Skin epidermis (tissue), 12 donors: Measurements from ENCODE around the gene ERICH3.
A peak's percentile ranks its signal among the peaks of the same experiment; 100 is the strongest.
"Not testable (repeated sequence)": the region's sequence is repeated elsewhere in the genome, so short reads cannot be mapped to it uniquely, and the experiment has no call there.

Source experiments
- H3K27ac ChIP-seq, 21 experiments: fragments of 200-600 bp; sonication (generic) in 11 of 21; one replicate each; pipeline ENCODE4 v1.5.0; 2020; ENCODE audit warnings: mild to moderate bottlenecking in 3 of 21, inconsistent platforms in 2 of 21, moderate library complexity in 2 of 21
- H3K4me3 ChIP-seq, 7 experiments: fragments of 200-600 bp; sonication (generic) in 2 of 7; one replicate each; pipeline ENCODE4 v1.5.0; 2020; ENCODE audit warnings: inconsistent platforms in 2 of 7, mild to moderate bottlenecking in 2 of 7, moderate library complexity in 1 of 7

ERICH3 gene

GRCh38 chr1:74681001-74681400 is 7.4 kb upstream of the ERICH3 start:
- Histone ChIP-seq H3K27ac (no peak overlapping the region), H3K4me3 (no peak overlapping the region)

- Histone ChIP-seq H3K27ac (no peak overlapping the region), H3K4me3 (no peak overlapping the region)
Observed at GRCh38 chr1:74679811-74680210, 6.2 kb upstream of the ERICH3 start.

GRCh38 chr1:74677926-74678325 is 4.3 kb upstream of the ERICH3 start:
- Histone ChIP-seq H3K4me3 (no peak overlapping the region), H3K27ac (no peak overlapping the region)

GRCh38 chr1:74674278-74675048 is 871 bp upstream of the ERICH3 start:
- Histone ChIP-seq H3K4me3 (peak overlapping the region in 1 of 7 experiments; percentile 24), H3K27ac (no peak overlapping the region)

GRCh38 chr1:74670866-74671265 is 2.7 kb downstream of the ERICH3 start:
- not testable (repeated sequence) for H3K4me3 ChIP-seq, H3K27ac ChIP-seq

- H3K4me3 ChIP-seq, result no peak overlapping the region
- no peak overlapping the region for H3K27ac ChIP-seq
Observed at GRCh38 chr1:74654708-74655107, 18.9 kb downstream of the ERICH3 start.

GRCh38 chr1:74652711-74653139 is 20.9 kb downstream of the ERICH3 start:
- Histone ChIP-seq H3K27ac (no peak overlapping the region), H3K4me3 (no peak overlapping the region)

GRCh38 chr1:74650561-74650960 is 23.0 kb downstream of the ERICH3 start:
- H3K27ac ChIP-seq, result no peak overlapping the region

GRCh38 chr1:74641876-74642275 is 31.7 kb downstream of the ERICH3 start:
- no peak overlapping the region for H3K4me3 ChIP-seq
- H3K27ac ChIP-seq, result no peak overlapping the region

More at GRCh38 chr1:74650561-74650960, 23.0 kb downstream of the ERICH3 start:
- no peak overlapping the region for H3K4me3 ChIP-seq

- Histone ChIP-seq H3K27ac (no peak overlapping the region), H3K4me3 (no peak overlapping the region)
Observed at GRCh38 chr1:74641161-74641560, 32.4 kb downstream of the ERICH3 start.

- no peak overlapping the region for H3K27ac ChIP-seq
- no peak overlapping the region for H3K4me3 ChIP-seq
Observed at GRCh38 chr1:74637296-74637695, 36.3 kb downstream of the ERICH3 start.

GRCh38 chr1:74629283-74629682 is 44.3 kb downstream of the ERICH3 start:
- H3K27ac ChIP-seq, result no peak overlapping the region
- no peak overlapping the region for H3K4me3 ChIP-seq

- no peak overlapping the region for H3K4me3 ChIP-seq
Observed at GRCh38 chr1:74623716-74624115, 49.9 kb downstream of the ERICH3 start.

GRCh38 chr1:74620242-74620641 is 53.4 kb downstream of the ERICH3 start:
- no peak overlapping the region for H3K27ac ChIP-seq
- no peak overlapping the region for H3K4me3 ChIP-seq

More at GRCh38 chr1:74623716-74624115, 49.9 kb downstream of the ERICH3 start:
- H3K27ac ChIP-seq, result no peak overlapping the region

GRCh38 chr1:74618974-74619373 is 54.6 kb downstream of the ERICH3 start:
- Histone ChIP-seq H3K27ac (no peak overlapping the region), H3K4me3 (no peak overlapping the region)

- no peak overlapping the region for H3K27ac ChIP-seq
- no peak overlapping the region for H3K4me3 ChIP-seq
Observed at GRCh38 chr1:74613894-74614293, 59.7 kb downstream of the ERICH3 start.

- no peak overlapping the region for H3K4me3 ChIP-seq
- no peak overlapping the region for H3K27ac ChIP-seq
Observed at GRCh38 chr1:74611887-74612286, 61.7 kb downstream of the ERICH3 start.

GRCh38 chr1:74610961-74611360 is 62.6 kb downstream of the ERICH3 start:
- Histone ChIP-seq H3K27ac (no peak overlapping the region), H3K4me3 (no peak overlapping the region)

GRCh38 chr1:74609810-74610371 is 63.7 kb downstream of the ERICH3 start:
- Histone ChIP-seq H3K4me3 (no peak overlapping the region), H3K27ac (no peak overlapping the region)

GRCh38 chr1:74596717-74597116 is 76.9 kb downstream of the ERICH3 start:
- Histone ChIP-seq H3K4me3 (no peak overlapping the region), H3K27ac (no peak overlapping the region)
